H54 (cell line): Measurements from ENCODE around the gene MYL6.
"Not testable (repeated sequence)": the region's sequence is repeated elsewhere in the genome, so short reads cannot be mapped to it uniquely, and the experiment has no call there.

Experiments
- DNase-seq: peaks from one replicate; pipeline ENCODE4 v3.0.0; 2011; ENCODE audit warnings: low spot score, mixed read lengths; ENCODE audit not compliant: insufficient read length
- FAIRE-seq: peaks from 3 replicates; lab custom pipeline; 2011; peaks lifted over from hg19 to GRCh38; lab: Jason Lieb, UNC
- POLR2A ChIP-seq: IDR thresholded peaks from 2 replicates; pipeline ENCODE4 v1.6.1; 2011; ENCODE audit warnings: low read depth, mild to moderate bottlenecking, low read length

MYL6 gene

GRCh38 chr12:56172839-56173238 lies 14.7 kb downstream of the MYL6 start:
- FAIRE-seq (no peak), DNase-seq (no peak)
- TF ChIP-seq POLR2A, result no peak

GRCh38 chr12:56178347-56178746 lies 20.2 kb downstream of the MYL6 start:
- FAIRE-seq (no peak), DNase-seq (no peak)
- TF ChIP-seq POLR2A, result no peak

GRCh38 chr12:56186957-56187356 lies 28.8 kb downstream of the MYL6 start:
- no peak for TF ChIP-seq POLR2A
- FAIRE-seq, result no peak
- no peak for DNase-seq

- no peak for DNase-seq
- TF ChIP-seq POLR2A, result no peak
- FAIRE-seq, result no peak
These were observed 30.1 kb downstream of the MYL6 start for GRCh38 chr12:56188131-56188777.

GRCh38 chr12:56188778-56189098 lies 30.6 kb downstream of the MYL6 start:
- no peak for TF ChIP-seq POLR2A
- no peak for FAIRE-seq
- no peak for DNase-seq

- FAIRE-seq, result no peak
- DNase-seq, result peak; percentile 79
- TF ChIP-seq POLR2A, result peak; percentile 66
These were observed 31.1 kb downstream of the MYL6 start, which contains the start of gene SMARCC2 for GRCh38 chr12:56189099-56189917. TSS of gene SMARCC2 (minus strand) at chr12:56189483. CDS start at chr12:56189461, 22 bp downstream.

- no peak for TF ChIP-seq POLR2A
- no peak for FAIRE-seq
- peak; percentile 71 for DNase-seq
These were observed 31.9 kb downstream of the MYL6 start for GRCh38 chr12:56189918-56190694.

- DNase-seq (no peak), FAIRE-seq (no peak)
- no peak for TF ChIP-seq POLR2A
These were observed 32.6 kb downstream of the MYL6 start for GRCh38 chr12:56190695-56191155.

- FAIRE-seq (no peak), DNase-seq (no peak)
- TF ChIP-seq POLR2A, result no peak
These were observed 34.4 kb downstream of the MYL6 start for GRCh38 chr12:56192582-56192981.

- no peak for FAIRE-seq
These were observed 34.9 kb downstream of the MYL6 start for GRCh38 chr12:56193025-56193578.

GRCh38 chr12:56196818-56197550 lies 38.8 kb downstream of the MYL6 start:
- not testable (repeated sequence) for DNase-seq

More at GRCh38 chr12:56193025-56193578, 34.9 kb downstream of the MYL6 start:
- no peak for TF ChIP-seq POLR2A
- peak; percentile 57 for DNase-seq

GRCh38 chr12:56197921-56198635 lies 39.9 kb downstream of the MYL6 start:
- DNase-seq, result no peak
- TF ChIP-seq POLR2A, result no peak
- no peak for FAIRE-seq

More at GRCh38 chr12:56196818-56197550, 38.8 kb downstream of the MYL6 start:
- FAIRE-seq, result not testable (repeated sequence)
